K562 (cell line): ENCODE results near the gene SIRPB2. TPM values are rescaled to one million over a fixed set of nuclear protein-coding genes. Genes with fewer than 3 reads are reported as not detected.

ENCODE experiments used
- ATAC-seq: fragments of 200-7000 bp; cut with Tn5 transposase; 3 replicates; pipeline ENCODE4 v1.9.1; 2020; ENCODE audit warnings: moderate library complexity
- BruUV-seq: library from RNA; stranded (reverse); fragments of 400-500 nt; replicated peaks from 2 replicates; lab custom pipeline; 2021; lab: Mats Ljungman, UMichigan
- CTCF ChIA-PET: fragments of 300-600 bp; formaldehyde crosslinking; extraction: SDS; loops from one replicate; lab custom pipeline; 2021; ENCODE audit warnings: low intra/inter-chr PET ratio; lab: Yijun Ruan, JAX
- POLR2A ChIA-PET: fragments of 300-600, 350-650 bp; sonication (Branson Sonifier 250); formaldehyde crosslinking; extraction: SDS; loops from one replicate; lab custom pipeline; 2021; ENCODE audit warnings: antibody characterized with exemption, inconsistent platforms; lab: Yijun Ruan, JAX
- DNase-seq, 4 experiments: peaks; one replicate each; pipeline versions ENCODE4 v3.0.0 to v3.0.0-alpha.2; 2011 to 2018; ENCODE audit warnings: low spot score in 3 of 4, mixed read lengths in 3 of 4; ENCODE audit errors: extremely low read depth in 1 of 4
- FAIRE-seq: peaks from 2 replicates; lab custom pipeline; 2011; peaks lifted over from hg19 to GRCh38; lab: Jason Lieb, UNC
- H2AFZ ChIP-seq: 2 replicates; pipeline ENCODE4 v1.6.0; 2011; ENCODE audit warnings: low read depth, low read length, control low read depth, inconsistent platforms
- H3K27ac ChIP-seq: fragments of 200-600 bp; 3 replicates; pipeline ENCODE4 v1.8.0; 2011; ENCODE audit warnings: low read depth, mild to moderate bottlenecking, control low read depth, inconsistent platforms, low read length, moderate library complexity, mixed read lengths; ENCODE audit errors: extremely low read depth
- H3K27me3 ChIP-seq, 2 experiments: fragments of 300-600 bp in 1 of 2; 2 replicates in 1 of 2; 3 replicates in 1 of 2; pipeline versions ENCODE4 v1.6.0 to v1.8.0; 2011; ENCODE audit warnings: inconsistent platforms in 2 of 2, low read length in 2 of 2, mild to moderate bottlenecking in 1 of 2, mixed read lengths in 1 of 2, moderate library complexity in 1 of 2; ENCODE audit not compliant: control insufficient read depth in 2 of 2, insufficient read depth in 2 of 2
- H3K36me3 ChIP-seq: fragments of 300-600 bp; 3 replicates; pipeline ENCODE4 v1.8.0; 2011; ENCODE audit warnings: mild to moderate bottlenecking, low read length, inconsistent platforms; ENCODE audit not compliant: control insufficient read depth, insufficient read depth
- H3K4me1 ChIP-seq, 2 experiments: fragments of 200-600 bp in 1 of 2; replicated peaks in 1 of 2; 2 replicates in 1 of 2; 3 replicates in 1 of 2; pipeline versions ENCODE4 v1.5.1 to v1.8.0; 2011; ENCODE audit warnings: inconsistent platforms in 2 of 2, low read length in 2 of 2, mild to moderate bottlenecking in 1 of 2, mixed read lengths in 1 of 2, moderate library complexity in 1 of 2; ENCODE audit not compliant: control insufficient read depth in 2 of 2, insufficient read depth in 2 of 2
- H3K4me2 ChIP-seq: 2 replicates; pipeline ENCODE4 v1.6.1; 2011; ENCODE audit warnings: low read length, control low read depth, inconsistent platforms, mixed read lengths; ENCODE audit not compliant: insufficient read depth
- H3K4me3 ChIP-seq: fragments of 200-600 bp; sonication (generic), shearing (Covaris generic); 2 replicates; pipeline ENCODE4 v1.5.1; 2016; ENCODE audit warnings: control low read depth, inconsistent platforms
- H3K79me2 ChIP-seq: fragments of 200-600 bp; 3 replicates; pipeline ENCODE4 v1.8.0; 2011; ENCODE audit warnings: low read length, inconsistent platforms; ENCODE audit not compliant: control insufficient read depth, insufficient read depth
- H3K9ac ChIP-seq, 2 experiments: 2 replicates each; pipeline versions ENCODE4 v1.6.0 to v1.6.1; 2011; ENCODE audit warnings: low read depth in 2 of 2, low read length in 2 of 2, control low read depth in 1 of 2, inconsistent platforms in 1 of 2, mild to moderate bottlenecking in 1 of 2, mixed read lengths in 1 of 2; ENCODE audit not compliant: insufficient read depth in 1 of 2
- H3K9me1 ChIP-seq: one replicate; pipeline ENCODE4 v1.6.0; 2011; ENCODE audit warnings: inconsistent platforms, mild to moderate bottlenecking, low read length, moderate library complexity; ENCODE audit not compliant: control insufficient read depth, insufficient read depth
- H3K9me3 ChIP-seq: replicated peaks from 2 replicates; pipeline ENCODE4 v1.5.1; 2011; ENCODE audit warnings: low read depth, low read length, inconsistent platforms; ENCODE audit not compliant: control insufficient read depth, insufficient read depth
- H4K20me1 ChIP-seq: replicated peaks from 2 replicates; pipeline ENCODE4 v1.6.1; 2011; ENCODE audit warnings: low read length, inconsistent platforms, mixed read lengths; ENCODE audit not compliant: control insufficient read depth, insufficient read depth
- BCOR ChIP-seq: fragments of 450-650 bp; IDR thresholded peaks from 2 replicates; pipeline ENCODE4 v1.6.1; 2016
- CBX3 ChIP-seq, 2 experiments: IDR thresholded peaks; 1 replicate in 1 of 2; 2 replicates in 1 of 2; pipeline ENCODE4 v1.6.1; 2012; ENCODE audit warnings: inconsistent platforms in 2 of 2, low read length in 2 of 2, borderline replicate concordance in 1 of 2, control low read depth in 1 of 2
- ESRRB ChIP-seq: fragments of 250-450 bp; sonication (Bioruptor Pico); IDR thresholded peaks from 2 replicates; pipeline ENCODE4 v1.5.0; 2020; ENCODE audit warnings: mild to moderate bottlenecking, moderate library complexity, borderline replicate concordance
- KDM4B ChIP-seq, 2 experiments: fragments of 450-650 bp in 1 of 2; sonication (generic) in 1 of 2; IDR thresholded peaks; 2 replicates each; pipeline ENCODE4 v1.6.1; 2016 to 2017; ENCODE audit warnings: borderline replicate concordance in 2 of 2, antibody characterized with exemption in 1 of 2, low read depth in 1 of 2, mild to moderate bottlenecking in 1 of 2
- MAFG ChIP-seq: fragments of 450-650 bp; conservative IDR thresholded peaks from 2 replicates; pipeline ENCODE4 v1.6.1; 2016; ENCODE audit warnings: missing genetic modification characterization, missing compliant biosample characterization
- MBD2 ChIP-seq: sonication (generic); IDR thresholded peaks from 2 replicates; pipeline ENCODE4 v1.6.1; 2016; ENCODE audit warnings: low read depth, borderline replicate concordance
- RBM25 ChIP-seq: fragments of 200-400 bp; formaldehyde crosslinking; IDR thresholded peaks from 2 replicates; pipeline ENCODE4 v1.6.1; 2018; ENCODE audit warnings: low read length, low read depth, moderate library complexity; ENCODE audit not compliant: severe bottlenecking
- TBL1XR1 ChIP-seq, 2 experiments: IDR thresholded peaks; 2 replicates each; pipeline ENCODE4 v1.6.1; 2012; ENCODE audit warnings: improper control_type of control experiment in 2 of 2, low read length in 2 of 2, mild to moderate bottlenecking in 1 of 2
- ZKSCAN8 ChIP-seq: fragments of 200-800 bp; sonication (Bioruptor generic); IDR thresholded peaks from 2 replicates; pipeline ENCODE4 v1.6.1; 2016; ENCODE audit warnings: missing genetic modification characterization, missing compliant biosample characterization
- ZNF165 ChIP-seq: fragments of 250-450 bp; sonication (Bioruptor Pico); IDR thresholded peaks from 2 replicates; pipeline ENCODE4 v1.4.0; 2020; ENCODE audit warnings: borderline replicate concordance
- in situ Hi-C: fragments of 300-500 bp; cut with MboI; formaldehyde crosslinking; loops from 4 replicates; pipeline ENCODE4 v1.15.0; 2018; ENCODE audit warnings: inconsistent platforms, mixed read lengths
- intact Hi-C: fragments of 100-400 bp; cut with micrococcal nuclease; formaldehyde crosslinking; loops from 2 replicates; pipeline ENCODE4 v1.14.2; 2022
- polyA plus RNA-seq, 8 experiments: library from polyadenylated mRNA; depleted of rRNA in 4 of 8; stranded (reverse) in 5 of 8; unstranded in 3 of 8; fragments of >200 nt; fragmentation: Nextera tagmentation in 2 of 8; fragmentation: Illumina TruSeq in 1 of 8; extraction: Ambion mirVana in 2 of 8; extraction: Trizol in 1 of 8; gene quantifications; 2 replicates each; pipeline versions ENCODE4 v1.2.1 to v1.2.3, GENCODE V29; 2011 to 2014; ENCODE audit warnings: inconsistent platforms in 1 of 8, missing spikeins in 1 of 8
- total RNA-seq, 7 experiments: library from RNA; depleted of rRNA in 6 of 7; stranded (reverse); fragments of >200 nt in 6 of 7; fragmentation: Illumina TruSeq in 2 of 7; extraction: Trizol in 2 of 7; gene quantifications; 2 replicates each; pipeline versions ENCODE4 v1.2.1 to v1.2.3, GENCODE V29; 2011 to 2021; ENCODE audit warnings: low replicate concordance in 1 of 7
- TF ChIP-seq, protein P1 (sequence below), 2 experiments: fragments of 250-450 bp in 1 of 2; fragments of 450-650 bp in 1 of 2; sonication (Bioruptor Pico) in 1 of 2; IDR thresholded peaks; 2 replicates each; pipeline versions ENCODE4 v1.6.1 to v1.8.0; 2016 to 2021; ENCODE audit warnings: mild to moderate bottlenecking in 2 of 2, moderate library complexity in 2 of 2, missing compliant biosample characterization in 1 of 2, missing genetic modification characterization in 1 of 2

SIRPB2 gene
- total and polyA plus RNA-seq, 9 of the 15 experiments (the other 6 are each of a cell fraction or from before 2014, with no cell fraction given): 0.07 TPM; not detected in 7

DNA sequence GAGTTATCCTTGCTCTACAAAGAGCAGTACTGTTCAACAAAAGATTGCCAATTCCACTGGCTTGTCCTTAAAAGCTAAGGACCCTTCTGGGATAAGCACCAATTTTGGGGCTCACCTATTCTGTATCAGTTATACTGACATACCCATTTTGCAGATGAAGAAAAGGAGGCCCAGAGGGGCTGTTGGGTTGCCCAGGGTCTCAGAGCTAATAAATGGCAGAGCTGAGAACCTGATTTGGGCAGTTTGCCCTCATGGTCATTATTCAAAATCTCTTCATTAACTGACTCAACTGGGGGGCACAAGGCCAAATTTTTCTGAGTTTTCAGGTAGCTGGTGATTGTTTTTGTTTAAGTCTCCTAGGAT is 55.9 kb downstream of the SIRPB2 start:
- H3K9me1 ChIP-seq: no peaks in the 10 kb centered on the region
- H3K9ac ChIP-seq: no peak overlapping the region
- FAIRE-seq: no peak
- intact Hi-C loops (loop anchor here (1.0 to 5.0 kb wide), 2 partner anchors 38 to 122 kb away; no protein-coding TSS in a partner anchor), in situ Hi-C loops (no loop called here)
- BruUV-seq: no TSS peak
- peak overlapping the region; percentile 19; the same call in 1 of the 2 replicates for H3K4me2 ChIP-seq
- H3K4me3 ChIP-seq: no peak overlapping the region
- H3K9me3 ChIP-seq: no peaks in the 10 kb centered on the region
- DNase-seq: no peak
- TF ChIP-seq, protein P1, sequence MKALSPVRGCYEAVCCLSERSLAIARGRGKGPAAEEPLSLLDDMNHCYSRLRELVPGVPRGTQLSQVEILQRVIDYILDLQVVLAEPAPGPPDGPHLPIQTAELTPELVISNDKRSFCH (CRISPR knock-in tag; IDR thresholded peaks at IDR 0.05): no peak
- TF ChIP-seq, protein P1 (tag; IDR thresholded peaks at IDR 0.05): 0 out of 2 replicates have a peak, but pooled peaks have one; percentile 48
- TF ChIP-seq CBX3 (IDR thresholded peaks at IDR 0.05; ENCODE audit: borderline replicate concordance in 1 of 2, low read length in 2 of 2) (peak in 1 of 2 experiments; percentile 43; a peak in 1 of 3 replicates), ZKSCAN8 (CRISPR knock-in tag) (peak; percentile 85), MBD2 (no peak), RBM25 (peak; percentile 65), KDM4B (IDR thresholded peaks at IDR 0.05; ENCODE audit: borderline replicate concordance in 2 of 2, low read depth in 1 of 2) (no peak), ESRRB (CRISPR knock-in tag) (no peak), MAFG (tag) (no peak), TBL1XR1 (IDR thresholded peaks at IDR 0.05; ENCODE audit: low read length in 2 of 2) (no peak), ZNF165 (CRISPR knock-in tag) (no peak), BCOR (peak; percentile 59; the same call in 1 of the 2 replicates)
- POLR2A ChIA-PET: no interaction called here
- ATAC-seq: no peak
- no peaks in the 10 kb centered on the region for H3K36me3 ChIP-seq
- peaks cover 0 to 16% of the 10 kb centered on the region in 2 experiments; a peak in 3 of 5 replicates for H3K4me1 ChIP-seq
- no peaks in the 10 kb centered on the region for H3K27me3 ChIP-seq
- no peaks in the 10 kb centered on the region for H3K79me2 ChIP-seq
- H4K20me1 ChIP-seq: no peaks in the 10 kb centered on the region
- H3K27ac ChIP-seq: peak overlapping the region; percentile 48
- CTCF ChIA-PET: no interaction called here
- no peak overlapping the region; the same call in 1 of the 2 replicates for H2AFZ ChIP-seq
